ENCODE results near the gene CSRNP2.

DNA sequence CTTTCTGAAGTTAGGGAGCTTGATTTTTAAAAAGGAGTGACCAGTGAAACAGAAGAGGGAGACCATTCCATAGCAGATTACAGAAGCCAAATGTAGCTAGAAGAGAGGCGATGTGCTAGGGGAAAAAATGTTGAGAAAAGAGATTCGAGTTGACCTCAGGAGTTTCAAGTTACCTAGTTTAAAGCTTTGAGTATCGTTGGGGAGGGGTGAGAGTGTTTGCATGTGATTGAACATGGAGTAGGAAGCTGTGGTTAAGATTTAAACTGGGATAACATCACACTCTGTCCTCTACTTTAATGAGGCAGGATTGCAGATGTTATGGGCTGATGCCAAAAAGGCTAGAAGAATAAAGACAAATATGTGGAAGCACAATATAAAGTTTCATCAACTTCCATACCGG lies 31.6 kb downstream of the CSRNP2 start:
- no peak for TF ChIP-seq EZH2phosphoT487 (IDR thresholded peaks at IDR 0.05; ENCODE audit: borderline replicate concordance, low read depth, low read length)
- no peak for TF ChIP-seq CTCF (conservative IDR thresholded peaks at IDR 0.05; ENCODE audit: low read length)

Data from OCI-LY7 (cell line).